GM19023 (cell line): ENCODE results near the gene NAT10.

Source experiments
- ATAC-seq: cut with Tn5 transposase; IDR thresholded peaks from one replicate; pipeline ENCODE4 v1.9.1; 2021; ENCODE audit warnings: mild to moderate bottlenecking, moderate library complexity; ENCODE audit not compliant: unreplicated experiment

Gene NAT10

GRCh38 chr11:34185926-34186841, 80.8 kb downstream of the NAT10 start:
- ATAC-seq, result no peak

DNA sequence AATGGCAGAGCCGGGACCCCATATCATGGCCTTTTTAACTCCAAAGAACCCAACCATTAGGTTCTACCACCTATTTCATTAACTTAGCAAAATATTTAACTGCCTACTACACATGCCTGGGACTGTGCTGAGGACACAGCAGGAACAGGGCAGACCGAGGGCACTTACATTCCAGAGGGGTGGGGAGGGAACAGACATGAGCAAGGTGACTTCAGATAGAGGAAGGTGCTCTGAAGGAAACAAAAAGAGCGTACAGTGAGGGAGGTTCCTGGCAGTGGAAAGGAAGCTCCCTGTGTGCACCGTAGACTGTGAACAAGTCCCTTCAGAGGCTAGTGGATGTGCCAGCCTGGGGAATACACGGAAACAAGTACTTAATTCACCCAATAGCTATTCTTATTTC, 82.8 kb downstream of the NAT10 start:
- ATAC-seq, result no peak

DNA sequence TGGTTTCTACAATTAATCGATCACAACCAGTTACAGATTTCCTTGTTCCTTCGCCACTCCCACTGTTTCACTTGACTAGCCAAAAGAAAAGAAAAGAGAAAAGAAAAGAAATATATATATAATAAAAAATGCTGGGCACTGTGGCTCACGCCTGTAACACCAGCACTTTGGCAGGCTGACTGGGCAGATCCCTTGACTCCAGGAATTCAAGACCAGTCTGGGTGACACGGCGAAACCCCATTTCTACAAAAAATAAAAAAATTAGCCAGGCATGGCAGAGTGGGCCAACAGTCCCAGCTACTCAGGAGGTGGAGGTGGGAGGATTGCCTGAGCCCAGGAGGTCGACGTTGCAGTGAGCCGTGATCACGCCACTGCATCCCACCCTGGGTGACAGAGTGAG, 83.8 kb downstream of the NAT10 start:
- ATAC-seq, result no peak

- no peak for ATAC-seq
Measured at GRCh38 chr11:34190192-34191139, 85.0 kb downstream of the NAT10 start.

DNA sequence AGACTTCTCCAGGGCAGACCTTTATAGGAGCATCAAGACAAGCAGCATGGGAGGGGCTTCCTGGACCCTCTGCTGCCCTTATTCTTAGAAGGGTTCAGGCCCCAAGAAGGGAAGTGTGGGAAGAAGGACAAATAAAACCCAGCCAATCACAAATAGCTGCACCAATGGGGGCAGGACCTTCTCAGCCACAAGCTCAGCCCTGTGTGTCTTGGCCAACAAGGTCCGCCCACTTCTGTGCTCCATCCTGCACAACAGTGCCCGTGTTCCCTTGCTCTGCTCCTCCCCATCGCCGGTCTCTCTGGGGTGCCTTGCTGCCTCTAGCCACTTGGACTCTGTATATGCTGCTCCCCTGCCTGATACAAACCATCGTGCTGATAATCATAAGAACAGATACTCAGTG, 86.1 kb downstream of the NAT10 start:
- ATAC-seq, result no peak

DNA sequence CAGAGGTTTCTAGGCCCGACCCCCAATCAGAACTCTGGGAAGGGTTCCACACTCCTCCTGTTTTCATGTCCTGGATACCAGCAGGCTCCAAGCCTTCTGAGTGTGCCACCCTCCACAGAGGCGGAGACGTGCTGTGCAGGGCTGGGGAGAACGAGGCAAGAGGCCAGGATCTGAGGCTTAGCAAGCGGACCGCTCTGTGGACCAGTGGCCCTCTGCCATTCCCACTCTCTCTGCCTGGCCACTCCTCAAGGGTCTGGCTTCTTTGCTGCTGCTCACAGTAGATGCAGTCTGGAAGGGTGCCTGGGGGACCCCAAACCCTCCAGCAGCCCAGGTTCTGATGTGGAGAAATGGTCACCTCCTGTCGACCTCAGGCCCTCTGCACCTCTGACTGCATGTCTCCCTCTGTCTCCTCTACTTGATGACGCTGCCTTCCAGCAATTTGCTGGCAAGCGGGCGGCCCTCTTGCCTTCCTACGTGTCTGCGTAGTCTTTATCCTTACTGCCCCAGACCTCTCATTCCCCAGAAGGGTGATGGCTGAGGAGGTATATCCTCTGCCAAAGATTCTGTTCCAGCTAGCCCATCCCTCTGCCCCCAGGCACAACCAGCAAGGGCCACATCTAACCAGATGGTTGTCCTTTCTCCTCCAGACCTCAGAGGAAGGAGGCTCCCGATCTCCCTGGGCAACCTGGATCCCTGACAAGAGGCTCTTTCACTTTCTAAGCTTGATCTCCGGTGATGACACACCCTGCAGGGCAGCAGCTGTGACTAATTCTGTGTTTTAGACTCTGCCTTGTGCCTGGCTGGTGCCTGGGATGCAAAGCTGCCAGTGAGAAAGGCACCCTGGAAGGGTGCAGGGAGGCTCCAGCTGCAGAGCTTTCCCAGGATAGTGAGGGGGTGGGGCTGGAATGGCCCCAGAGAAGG, 87.3 kb downstream of the NAT10 start:
- ATAC-seq, result no peak

GRCh38 chr11:34194576-34195335, 89.3 kb downstream of the NAT10 start:
- no peak for ATAC-seq
